ENCODE results near the gene RNMT. TPM values are rescaled to one million over a fixed set of nuclear protein-coding genes. Genes with fewer than 3 reads are reported as not detected.
"Not testable (repeated sequence)": the region's sequence is repeated elsewhere in the genome, so short reads cannot be mapped to it uniquely, and the experiment has no call there.

Gene RNMT
- total RNA-seq, 5 donors from 2014 or later (not counting 1 experiment from before 2014, with no cell fraction given), result 36.4 to 88.4 (median 48.7) TPM

DNA sequence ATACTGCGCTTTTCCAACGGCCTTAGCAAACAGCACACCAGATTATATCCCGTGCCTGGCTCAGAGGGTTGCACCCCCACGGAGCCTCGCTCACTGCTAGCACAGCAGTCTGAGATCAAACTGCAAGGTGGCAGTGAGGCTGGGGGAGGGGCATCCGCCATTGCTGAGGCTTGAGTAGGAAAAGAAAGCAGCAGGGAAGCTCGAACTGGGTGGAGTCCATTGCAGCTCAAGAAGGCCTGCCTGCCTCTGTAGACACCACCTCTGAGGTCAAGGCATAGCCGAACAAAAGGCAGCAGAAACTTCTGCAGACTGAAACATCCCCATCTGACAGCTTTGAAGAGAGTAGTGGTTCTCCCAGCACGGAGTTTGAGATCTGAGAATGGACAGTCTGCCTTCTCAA lies 36.4 kb upstream of the RNMT start:
- H3K9me3 Mint-ChIP-seq, result peaks cover 0 to 16% (median 6%) of the 10 kb centered on the region in 3 donors
- H3K27ac Mint-ChIP-seq; H3K4me3 Mint-ChIP-seq; DNase-seq; H3K36me3 ChIP-seq (ENCODE audit: control insufficient read depth in 2 of 2, extremely low read depth in 1 of 2, insufficient read depth in 1 of 2, low read length in 1 of 2); ATAC-seq (replicated peaks in 1 of 4); POLR2A ChIA-PET; H3K4me3 ChIP-seq (ENCODE audit: control insufficient read depth in 1 of 2, extremely low read depth in 1 of 2, low read length in 1 of 2); H3K4me1 ChIP-seq (ENCODE audit: control insufficient read depth in 1 of 2, extremely low read depth in 1 of 2, insufficient read depth in 2 of 2, low read length in 2 of 2); H3K27me3 ChIP-seq (replicated peaks in 1 of 2; ENCODE audit: control insufficient read depth in 2 of 2, extremely low read depth in 1 of 2, insufficient read depth in 2 of 2, low read length in 1 of 2); H3K9me3 ChIP-seq; CTCF ChIA-PET; H3K27ac ChIP-seq (ENCODE audit: low read length); H3K27me3 Mint-ChIP-seq: not testable (repeated sequence)
- WGBS (ENCODE audit: insufficient coverage), result 97% methylated on average over 7 of the region's 9 CpGs
- H3K4me1 Mint-ChIP-seq, result peaks cover 37 to 50% (median 40%) of the 10 kb centered on the region in 3 donors
- peaks cover 32% of the 10 kb centered on the region for H3K36me3 Mint-ChIP-seq

DNA sequence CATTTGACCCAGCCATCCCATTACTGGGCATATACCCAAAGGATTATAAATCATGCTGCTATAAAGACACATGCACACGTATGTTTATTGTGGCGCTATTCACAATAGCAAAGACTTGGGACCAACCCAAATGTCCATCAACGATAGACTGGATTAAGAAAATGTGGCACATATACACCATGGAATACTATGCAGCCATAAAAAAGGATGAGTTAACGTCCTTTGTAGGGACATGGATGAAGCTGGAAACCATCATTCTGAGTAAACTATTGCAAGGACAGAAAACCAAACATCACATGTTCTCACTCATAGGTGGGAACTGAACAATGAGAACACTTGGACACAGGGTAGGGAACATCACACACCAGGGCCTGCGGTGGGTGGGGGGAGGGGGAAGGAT lies 31.1 kb upstream of the RNMT start:
- ATAC-seq (replicated peaks in 1 of 4); H3K4me3 Mint-ChIP-seq; H3K4me3 ChIP-seq (ENCODE audit: control insufficient read depth in 1 of 2, extremely low read depth in 1 of 2, low read length in 1 of 2); H3K27ac Mint-ChIP-seq; H3K36me3 ChIP-seq (ENCODE audit: control insufficient read depth in 2 of 2, extremely low read depth in 1 of 2, insufficient read depth in 1 of 2, low read length in 1 of 2); H3K27ac ChIP-seq (ENCODE audit: low read length); H3K27me3 ChIP-seq (replicated peaks in 1 of 2; ENCODE audit: control insufficient read depth in 2 of 2, extremely low read depth in 1 of 2, insufficient read depth in 2 of 2, low read length in 1 of 2); H3K4me1 ChIP-seq (ENCODE audit: control insufficient read depth in 1 of 2, extremely low read depth in 1 of 2, insufficient read depth in 2 of 2, low read length in 2 of 2); CTCF ChIA-PET; H3K9me3 ChIP-seq; H3K27me3 Mint-ChIP-seq; DNase-seq; POLR2A ChIA-PET: not testable (repeated sequence)
- peaks cover 7 to 21% (median 11%) of the 10 kb centered on the region in 3 donors for H3K9me3 Mint-ChIP-seq
- peaks cover 27% of the 10 kb centered on the region for H3K36me3 Mint-ChIP-seq
- WGBS (ENCODE audit: insufficient coverage), result no CpG with 5 or more reads among the region's 5 CpGs
- peaks cover 22 to 28% (median 24%) of the 10 kb centered on the region in 3 donors for H3K4me1 Mint-ChIP-seq

DNA sequence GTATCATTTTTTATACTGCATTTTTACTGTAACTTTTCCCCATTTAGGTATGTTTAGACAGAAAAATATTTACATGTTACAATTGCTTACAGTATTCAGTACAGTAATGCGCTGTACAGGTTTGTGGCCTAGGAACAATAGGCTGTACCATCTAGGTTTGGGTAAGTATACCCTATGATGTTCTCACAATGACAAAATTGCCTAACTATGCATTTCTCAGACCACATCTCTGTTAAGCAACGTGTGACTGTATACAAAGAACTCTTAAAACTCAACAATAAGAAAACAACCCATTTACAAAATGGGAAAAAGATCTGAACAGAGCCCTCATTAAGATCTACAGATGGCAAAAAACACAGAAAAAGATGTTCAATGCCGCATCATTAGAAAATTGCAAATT lies 29.5 kb upstream of the RNMT start:
- POLR2A ChIA-PET, result no interaction called here
- Mint-ChIP-seq H3K27me3 (no peaks in the 10 kb centered on the region), H3K9me3 (peaks cover 10 to 21% (median 15%) of the 10 kb centered on the region in 3 donors), H3K27ac (no peak overlapping the region), H3K36me3 (peaks cover 29% of the 10 kb centered on the region), H3K4me3 (no peak overlapping the region), H3K4me1 (peaks cover 18 to 25% (median 22%) of the 10 kb centered on the region in 3 donors)
- Histone ChIP-seq H3K4me3 (ENCODE audit: control insufficient read depth in 1 of 2, extremely low read depth in 1 of 2, low read length in 1 of 2) (no peak overlapping the region), H3K27me3 (replicated peaks in 1 of 2; ENCODE audit: control insufficient read depth in 2 of 2, extremely low read depth in 1 of 2, insufficient read depth in 2 of 2, low read length in 1 of 2) (no peaks in the 10 kb centered on the region), H3K27ac (ENCODE audit: low read length) (no peak overlapping the region), H3K36me3 (ENCODE audit: control insufficient read depth in 2 of 2, extremely low read depth in 1 of 2, insufficient read depth in 1 of 2, low read length in 1 of 2) (no peaks in the 10 kb centered on the region), H3K4me1 (ENCODE audit: control insufficient read depth in 1 of 2, extremely low read depth in 1 of 2, insufficient read depth in 2 of 2, low read length in 2 of 2) (no peaks in the 10 kb centered on the region), H3K9me3 (no peaks in the 10 kb centered on the region)
- CTCF ChIA-PET, result no interaction called here
- no CpG with 5 or more reads among the region's 3 CpGs for WGBS (ENCODE audit: insufficient coverage)
- DNase-seq (no peak), ATAC-seq (replicated peaks in 1 of 4) (no peak)

DNA sequence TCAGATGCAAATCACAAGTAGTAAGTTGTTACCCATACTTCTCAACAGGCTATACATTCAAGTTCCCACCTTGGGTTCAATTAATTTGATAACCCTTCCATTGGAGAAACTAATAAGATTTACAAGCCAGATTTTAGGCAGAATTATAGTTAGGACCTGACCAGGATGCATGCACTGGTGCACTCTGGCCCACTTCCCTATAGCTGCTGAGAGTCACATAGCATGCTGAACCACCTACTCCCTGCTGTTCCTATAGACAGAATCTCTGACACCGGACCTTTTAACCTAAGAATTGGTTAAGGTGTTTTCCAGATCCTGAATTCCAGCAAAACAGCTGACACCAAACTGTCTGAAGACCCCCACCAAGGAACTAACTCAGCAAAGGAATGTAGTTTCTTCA lies 26.3 kb upstream of the RNMT start:
- peaks cover 13 to 30% (median 16%) of the 10 kb centered on the region in 3 donors for H3K9me3 Mint-ChIP-seq
- CTCF ChIA-PET, result no interaction called here

DNA sequence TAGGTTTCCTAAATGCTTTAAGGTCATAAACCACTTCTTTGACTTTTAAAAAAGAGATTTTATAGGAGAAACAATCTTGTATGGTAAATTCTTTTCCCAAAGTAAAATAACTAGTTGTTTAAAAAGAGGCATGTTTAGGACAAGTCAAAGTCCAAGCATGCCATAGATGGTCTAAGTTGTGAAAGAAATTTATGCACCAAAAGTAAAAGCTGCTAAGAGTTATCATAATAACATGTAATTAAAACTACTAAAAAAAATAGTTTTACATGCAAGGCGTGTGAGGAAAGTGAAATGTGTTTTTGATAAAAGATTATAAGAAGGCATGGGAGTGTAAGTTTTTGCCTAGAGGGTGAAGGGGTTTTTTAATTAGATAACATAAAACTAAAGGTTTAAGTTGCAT lies 22.6 kb upstream of the RNMT start:
- Histone ChIP-seq H3K27ac (ENCODE audit: low read length) (no peak overlapping the region), H3K27me3 (replicated peaks in 1 of 2; ENCODE audit: control insufficient read depth in 2 of 2, extremely low read depth in 1 of 2, insufficient read depth in 2 of 2, low read length in 1 of 2) (no peaks in the 10 kb centered on the region), H3K4me3 (ENCODE audit: control insufficient read depth in 1 of 2, extremely low read depth in 1 of 2, low read length in 1 of 2) (no peak overlapping the region), H3K4me1 (ENCODE audit: control insufficient read depth in 1 of 2, extremely low read depth in 1 of 2, insufficient read depth in 2 of 2, low read length in 2 of 2) (no peaks in the 10 kb centered on the region), H3K36me3 (ENCODE audit: control insufficient read depth in 2 of 2, extremely low read depth in 1 of 2, insufficient read depth in 1 of 2, low read length in 1 of 2) (no peaks in the 10 kb centered on the region), H3K9me3 (peaks cover 9% of the 10 kb centered on the region)
- POLR2A ChIA-PET, result no interaction called here
- no peaks in the 10 kb centered on the region for H3K27me3 Mint-ChIP-seq
- peaks cover 49% of the 10 kb centered on the region for H3K36me3 Mint-ChIP-seq
- peaks cover 0 to 15% (median 6%) of the 10 kb centered on the region in 3 donors for H3K4me1 Mint-ChIP-seq
- WGBS (ENCODE audit: insufficient coverage), result no CpG with 5 or more reads among the region's 1 CpG
- DNase-seq (no peak), ATAC-seq (replicated peaks in 1 of 4) (no peak)
- no peak overlapping the region for H3K27ac Mint-ChIP-seq
- peaks cover 11 to 34% (median 13%) of the 10 kb centered on the region in 3 donors for H3K9me3 Mint-ChIP-seq
- H3K4me3 Mint-ChIP-seq, result no peak overlapping the region
- CTCF ChIA-PET, result no interaction called here

More for the DNA sequence above, 26.3 kb upstream of the RNMT start:
- no peaks in the 10 kb centered on the region for H3K4me1 ChIP-seq (ENCODE audit: control insufficient read depth in 1 of 2, extremely low read depth in 1 of 2, insufficient read depth in 2 of 2, low read length in 2 of 2)
- Mint-ChIP-seq H3K4me3 (no peak overlapping the region), H3K4me1 (peaks cover 9 to 17% (median 13%) of the 10 kb centered on the region in 3 donors), H3K27ac (no peak overlapping the region), H3K27me3 (no peaks in the 10 kb centered on the region), H3K36me3 (peaks cover 39% of the 10 kb centered on the region)
- no peak overlapping the region for H3K4me3 ChIP-seq (ENCODE audit: control insufficient read depth in 1 of 2, extremely low read depth in 1 of 2, low read length in 1 of 2)
- DNase-seq, result no peak
- ATAC-seq (replicated peaks in 1 of 4), result no peak
- H3K27me3 ChIP-seq (replicated peaks in 1 of 2; ENCODE audit: control insufficient read depth in 2 of 2, extremely low read depth in 1 of 2, insufficient read depth in 2 of 2, low read length in 1 of 2), result no peaks in the 10 kb centered on the region
- peaks cover 5% of the 10 kb centered on the region for H3K9me3 ChIP-seq
- WGBS (ENCODE audit: insufficient coverage), result no CpG with 5 or more reads among the region's 1 CpG
- POLR2A ChIA-PET, result no interaction called here
- no peak overlapping the region for H3K27ac ChIP-seq (ENCODE audit: low read length)
- no peaks in the 10 kb centered on the region for H3K36me3 ChIP-seq (ENCODE audit: control insufficient read depth in 2 of 2, extremely low read depth in 1 of 2, insufficient read depth in 1 of 2, low read length in 1 of 2)

DNA sequence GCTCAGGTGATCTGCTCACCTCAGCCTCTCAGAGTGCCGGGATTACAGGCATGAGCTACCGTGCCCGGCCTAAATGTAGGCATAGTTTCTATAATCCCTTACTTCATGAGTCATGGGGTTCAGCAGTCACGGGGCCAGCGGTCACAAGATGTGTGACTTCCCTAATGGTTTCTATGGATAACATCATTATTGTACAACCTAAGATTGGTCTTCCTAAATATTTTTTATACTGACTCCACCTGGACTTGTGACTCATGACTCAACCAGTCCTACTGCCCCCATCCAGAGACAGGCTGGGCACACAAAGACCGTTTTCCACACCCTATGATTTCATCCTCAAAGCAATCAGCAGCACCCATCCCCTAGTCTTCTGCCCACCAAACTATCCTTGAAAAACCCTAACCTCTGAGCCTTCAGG lies 16.1 kb upstream of the RNMT start:
- no peaks in the 10 kb centered on the region for H3K27me3 Mint-ChIP-seq
- POLR2A ChIA-PET, result no interaction called here
- ATAC-seq (replicated peaks in 1 of 4), result no peak

More for the DNA sequence above, 16.1 kb upstream of the RNMT start:
- 72% methylated on average over 4 of the region's 6 CpGs for WGBS (ENCODE audit: insufficient coverage)
- Mint-ChIP-seq H3K9me3 (peaks cover 0 to 4% (median 0%) of the 10 kb centered on the region in 3 donors), H3K27ac (no peak overlapping the region), H3K4me1 (peaks cover 10 to 45% (median 11%) of the 10 kb centered on the region in 3 donors), H3K36me3 (peaks cover 35% of the 10 kb centered on the region), H3K4me3 (no peak overlapping the region)
- H3K27ac ChIP-seq (ENCODE audit: low read length), result no peak overlapping the region
- no peaks in the 10 kb centered on the region for H3K27me3 ChIP-seq (replicated peaks in 1 of 2; ENCODE audit: control insufficient read depth in 2 of 2, extremely low read depth in 1 of 2, insufficient read depth in 2 of 2, low read length in 1 of 2)
- CTCF ChIA-PET, result no interaction called here
- no peak overlapping the region for H3K4me3 ChIP-seq (ENCODE audit: control insufficient read depth in 1 of 2, extremely low read depth in 1 of 2, low read length in 1 of 2)
- no peaks in the 10 kb centered on the region for H3K36me3 ChIP-seq (ENCODE audit: control insufficient read depth in 2 of 2, extremely low read depth in 1 of 2, insufficient read depth in 1 of 2, low read length in 1 of 2)
- DNase-seq, result no peak
- H3K4me1 ChIP-seq (ENCODE audit: control insufficient read depth in 1 of 2, extremely low read depth in 1 of 2, insufficient read depth in 2 of 2, low read length in 2 of 2), result no peaks in the 10 kb centered on the region
- peaks cover 4% of the 10 kb centered on the region for H3K9me3 ChIP-seq
